Esophagus squamous epithelium (tissue), 5 donors: ENCODE data around the gene PSENEN. TPM values are rescaled to one million over a fixed set of nuclear protein-coding genes. Genes with fewer than 3 reads are reported as not detected.

Source experiments
- DNase-seq: peaks from one replicate; lab custom pipeline; 2025; lab: John Stamatoyannopoulos, UW
- H3K27ac ChIP-seq, 4 donors: fragments of 200-600 bp; sonication (generic); one replicate each; pipeline ENCODE4 v1.5.1; 2016 to 2019; ENCODE audit warnings: mild to moderate bottlenecking in 1 of 4
- H3K27me3 ChIP-seq, 4 donors: fragments of 200-600 bp; sonication (generic); 1 replicate in 3 of 4; 2 replicates in 1 of 4; pipeline versions ENCODE4 v1.5.1 to v1.6.0; 2017 to 2021; ENCODE audit warnings: antibody characterized with exemption in 1 of 4
- H3K36me3 ChIP-seq, 3 donors: fragments of 200-600 bp; sonication (generic); one replicate each; pipeline ENCODE4 v1.5.1; 2016 to 2019
- H3K4me1 ChIP-seq, 3 donors: fragments of 200-600 bp; sonication (generic); one replicate each; pipeline ENCODE4 v1.5.1; 2017 to 2019
- H3K4me3 ChIP-seq, 4 donors: fragments of 200-600 bp; sonication (generic); 1 replicate in 3 of 4; 2 replicates in 1 of 4; pipeline ENCODE4 v1.5.1; 2016 to 2019; ENCODE audit warnings: mild to moderate bottlenecking in 2 of 4, moderate library complexity in 1 of 4
- H3K9me3 ChIP-seq, 3 donors: fragments of 200-600 bp; sonication (generic); one replicate each; pipeline ENCODE4 v1.5.1; 2016 to 2019
- CTCF ChIP-seq, 6 experiments: fragments of 450-650 bp in 4 of 6; fragments of 200-600 bp in 2 of 6; sonication (generic) in 2 of 6; IDR thresholded peaks; one replicate each; pipeline ENCODE4 v1.5.1; 2016 to 2019; ENCODE audit warnings: antibody characterized with exemption in 6 of 6, mild to moderate bottlenecking in 4 of 6, moderate library complexity in 4 of 6
- POLR2A ChIP-seq, 4 donors: fragments of 450-650 bp; IDR thresholded peaks; one replicate each; pipeline ENCODE4 v1.6.1; 2017; ENCODE audit warnings: antibody characterized with exemption in 4 of 4, mild to moderate bottlenecking in 4 of 4, moderate library complexity in 3 of 4
- WGBS, 2 donors: methylation state at CpG; one replicate each; pipeline ENCODE4 v1.1.5; 2018; 5-methylcytosine and 5-hydroxymethylcytosine counted together
- intact Hi-C: fragments of 100-400 bp; cut with DNase I; formaldehyde crosslinking; loops from one replicate; pipeline ENCODE4 v1.15.0; 2022
- total RNA-seq, 4 donors: library from RNA; depleted of rRNA; stranded (reverse); fragments of >200 nt; gene quantifications; one replicate each; pipeline ENCODE4 v1.1.0, GENCODE V29; 2016
- donor health status: DM: yes; HTN: yes; CAD: no.

Gene PSENEN
- total RNA-seq, 4 donors from 2014 or later, result 23.3 to 33.9 (median 32.3) TPM

- intact Hi-C loops, result no loop called here
- no peak for DNase-seq
- TF ChIP-seq CTCF (IDR thresholded peaks at IDR 0.05), result no peak
- TF ChIP-seq POLR2A (IDR thresholded peaks at IDR 0.05), result no peak
- no peaks in the 10 kb centered on the region for H3K27me3 ChIP-seq
- no peak overlapping the region for H3K4me3 ChIP-seq
- WGBS, 2 donors, result 44 to 88% methylated on average over 1 to 5 of the region's 11 CpGs
- H3K27ac ChIP-seq, result peak overlapping the region in 1 of 4 donors; percentile 28
- H3K36me3 ChIP-seq, result peaks cover 85 to 100% (median 88%) of the 10 kb centered on the region in 3 donors
- H3K9me3 ChIP-seq, result no peaks in the 10 kb centered on the region
- peaks cover 0 to 20% (median 8%) of the 10 kb centered on the region in 3 donors for H3K4me1 ChIP-seq
These were observed 15.7 kb upstream of the PSENEN start for GRCh38 chr19:35729763-35730162.

- Histone ChIP-seq H3K9me3 (no peaks in the 10 kb centered on the region), H3K4me1 (peaks cover 0 to 20% (median 8%) of the 10 kb centered on the region in 3 donors), H3K4me3 (no peak overlapping the region), H3K27ac (peak overlapping the region in 1 of 4 donors; percentile 28), H3K36me3 (peaks cover 82 to 100% (median 85%) of the 10 kb centered on the region in 3 donors), H3K27me3 (no peaks in the 10 kb centered on the region)
- TF ChIP-seq POLR2A (IDR thresholded peaks at IDR 0.05), result no peak
- TF ChIP-seq CTCF (IDR thresholded peaks at IDR 0.05), result no peak
- intact Hi-C loops, result no loop called here
- DNase-seq, result no peak
- WGBS, 2 donors, result 93 to 94% methylated on average over 16 to 17 of the region's 18 CpGs
These were observed 15.1 kb upstream of the PSENEN start for GRCh38 chr19:35730326-35730725.

GRCh38 chr19:35731353-35731752 lies 14.1 kb upstream of the PSENEN start:
- Histone ChIP-seq H3K36me3 (peaks cover 74 to 100% (median 81%) of the 10 kb centered on the region in 3 donors), H3K9me3 (no peaks in the 10 kb centered on the region), H3K27ac (peak overlapping the region in 2 of 4 donors; percentile 29 to 40), H3K27me3 (no peaks in the 10 kb centered on the region), H3K4me3 (no peak overlapping the region), H3K4me1 (peaks cover 0 to 20% (median 8%) of the 10 kb centered on the region in 3 donors)
- WGBS, 2 donors, result 56 to 59% methylated on average over 9 of the region's 9 CpGs
- TF ChIP-seq POLR2A (IDR thresholded peaks at IDR 0.05) (no peak), CTCF (IDR thresholded peaks at IDR 0.05) (no peak)
- no peak for DNase-seq
- intact Hi-C loops, result no loop called here

GRCh38 chr19:35731779-35732405 lies 13.6 kb upstream of the PSENEN start:
- Histone ChIP-seq H3K27me3 (no peaks in the 10 kb centered on the region), H3K27ac (no peak overlapping the region), H3K4me3 (no peak overlapping the region), H3K9me3 (no peaks in the 10 kb centered on the region), H3K4me1 (peaks cover 0 to 20% (median 8%) of the 10 kb centered on the region in 3 donors), H3K36me3 (peaks cover 74 to 100% (median 81%) of the 10 kb centered on the region in 3 donors)
- intact Hi-C loops, result no loop called here
- no peak for DNase-seq
- 84 to 86% methylated on average over 7 to 18 of the region's 21 CpGs for WGBS, 2 donors
- TF ChIP-seq CTCF (IDR thresholded peaks at IDR 0.05), result no peak
- TF ChIP-seq POLR2A (IDR thresholded peaks at IDR 0.05), result no peak

- DNase-seq, result no peak
- peaks cover 0 to 20% (median 8%) of the 10 kb centered on the region in 3 donors for H3K4me1 ChIP-seq
- no peak for TF ChIP-seq CTCF (IDR thresholded peaks at IDR 0.05)
- TF ChIP-seq POLR2A (IDR thresholded peaks at IDR 0.05), result no peak
- H3K36me3 ChIP-seq, result peaks cover 72 to 100% (median 73%) of the 10 kb centered on the region in 3 donors
- no peak overlapping the region for H3K27ac ChIP-seq
- no peaks in the 10 kb centered on the region for H3K9me3 ChIP-seq
- intact Hi-C loops, result no loop called here
- no peaks in the 10 kb centered on the region for H3K27me3 ChIP-seq
- no peak overlapping the region for H3K4me3 ChIP-seq
- WGBS, 2 donors, result 91% methylated on average over 14 of the region's 25 CpGs; no CpG with 5 or more reads in 1 of the 2 donors
These were observed 12.8 kb upstream of the PSENEN start for GRCh38 chr19:35732540-35733179.
